ENCODE measurements around the gene CHST11.
"Not testable (repeated sequence)": the region's sequence is repeated elsewhere in the genome, so short reads cannot be mapped to it uniquely, and the experiment has no call there.

CHST11 gene

DNA sequence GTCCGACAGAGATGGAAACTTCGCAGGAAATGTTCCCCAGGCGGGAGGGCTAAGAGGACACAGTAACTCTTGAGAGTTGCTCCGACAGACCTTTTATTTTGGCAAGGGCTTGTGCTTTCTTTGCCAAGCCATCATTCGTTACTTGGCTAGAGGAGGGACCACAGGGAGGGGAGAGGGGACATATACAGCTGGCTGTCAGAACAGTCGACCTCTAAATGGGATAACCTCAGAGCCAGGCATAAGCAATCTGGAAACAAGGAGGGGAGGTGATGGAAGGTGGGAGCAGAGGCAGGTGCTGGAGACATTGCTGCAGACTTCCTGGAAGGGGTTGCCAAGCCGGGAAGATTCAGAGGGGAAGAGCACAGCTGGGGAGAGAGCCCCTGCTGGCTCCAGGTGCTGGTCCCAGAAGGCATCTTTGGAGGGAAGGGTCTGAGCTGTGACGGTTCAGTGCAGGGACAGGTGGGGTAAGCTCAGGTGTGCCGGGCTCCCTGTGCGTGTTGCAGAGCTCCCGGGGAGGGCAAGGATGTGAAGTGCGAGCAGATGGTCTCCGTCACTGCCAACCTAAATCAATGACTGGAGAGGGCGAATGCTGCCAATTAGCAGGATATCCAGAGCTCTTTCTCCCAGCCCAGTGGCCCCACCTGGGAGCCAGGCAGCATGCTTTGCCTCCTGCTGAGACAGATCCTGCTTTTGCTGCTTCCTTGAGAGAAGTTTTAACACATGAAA, 50.1 kb downstream of the CHST11 start:
- no peak for FAIRE-seq

DNA sequence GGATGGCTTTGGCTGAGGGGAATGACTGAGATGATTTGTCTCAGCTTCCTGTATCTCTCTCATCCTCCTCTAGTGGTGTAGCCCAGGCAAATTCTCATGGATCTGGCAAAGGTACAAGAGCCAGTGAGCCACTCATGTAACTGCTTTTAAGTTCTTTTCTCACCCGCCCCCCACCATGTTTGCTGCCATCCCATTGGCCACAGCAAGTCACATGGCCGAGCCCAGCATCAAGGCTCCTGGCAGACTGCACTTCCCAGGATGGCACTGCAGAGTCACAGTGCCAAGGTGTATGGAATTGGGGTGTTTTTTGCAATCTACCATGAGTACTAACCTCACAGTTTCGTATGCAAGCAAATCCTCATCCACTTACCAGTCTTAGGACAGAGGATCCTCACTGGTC, 50.9 kb downstream of the CHST11 start:
- FAIRE-seq: no peak

DNA sequence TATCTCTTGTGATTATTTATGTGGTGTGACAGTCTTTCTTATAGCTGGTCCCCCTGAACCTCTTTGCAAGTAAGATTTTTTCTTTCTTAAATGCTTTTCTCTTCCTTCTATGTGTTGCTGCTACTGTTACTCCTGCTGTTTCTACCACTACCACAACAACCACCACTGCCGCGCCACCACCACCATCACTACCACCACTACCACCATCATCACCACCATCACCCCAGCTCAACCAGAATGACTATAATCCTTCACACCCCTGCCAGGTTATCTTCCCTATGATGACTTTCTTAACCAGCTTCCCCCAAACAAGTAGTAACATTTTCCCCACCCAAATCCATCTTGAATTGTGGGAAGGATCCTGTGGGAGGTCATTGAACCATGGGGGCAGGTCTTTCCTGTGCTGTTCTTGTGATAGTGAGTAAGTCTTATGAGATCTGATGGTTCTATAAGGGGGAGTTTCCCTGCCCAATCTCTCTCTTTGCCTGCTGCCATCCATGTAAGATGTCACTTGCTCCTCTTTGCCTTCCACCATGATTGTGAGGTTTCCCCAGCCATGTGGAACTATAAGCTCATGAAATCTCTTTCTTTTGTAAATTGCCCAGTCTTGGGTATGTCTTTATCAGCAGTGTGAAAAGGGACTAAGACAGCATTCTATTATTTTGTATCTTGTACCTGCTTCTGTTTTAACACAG, 52.2 kb downstream of the CHST11 start:
- FAIRE-seq: no peak

DNA sequence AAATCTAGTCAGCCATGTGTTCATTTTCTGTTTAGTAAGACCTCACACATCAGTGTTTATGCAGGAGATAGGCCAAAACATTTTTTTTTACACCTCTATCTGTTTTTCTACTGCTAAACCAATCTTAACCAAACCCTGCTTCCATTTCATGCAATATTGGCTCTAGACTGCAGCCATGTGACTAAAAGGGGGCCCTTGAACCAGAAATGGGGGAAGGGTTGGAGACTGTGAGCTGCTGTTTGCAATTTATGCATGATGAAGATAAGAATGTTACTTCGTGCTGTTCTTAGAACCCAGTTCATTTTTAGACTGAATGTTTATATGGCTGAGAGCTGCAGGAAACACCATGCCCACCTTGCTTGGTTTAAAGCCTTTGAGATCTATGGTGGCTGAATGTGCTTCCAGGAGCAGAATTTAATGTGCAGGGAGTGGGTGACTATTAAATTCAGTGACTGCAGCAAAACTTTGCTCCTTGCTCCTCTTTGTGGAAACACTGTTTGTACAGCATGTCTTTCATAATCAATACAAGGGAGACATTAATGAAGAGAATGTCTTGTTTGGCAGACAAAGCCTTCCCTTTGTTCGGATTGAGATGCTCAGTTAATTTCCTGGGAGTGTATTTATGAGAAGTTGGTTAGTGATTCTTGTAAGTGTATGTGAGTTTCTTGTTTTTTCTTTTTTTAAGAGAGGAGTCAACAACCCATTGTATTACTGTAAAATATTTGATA, 53.6 kb downstream of the CHST11 start:
- no peak for FAIRE-seq

DNA sequence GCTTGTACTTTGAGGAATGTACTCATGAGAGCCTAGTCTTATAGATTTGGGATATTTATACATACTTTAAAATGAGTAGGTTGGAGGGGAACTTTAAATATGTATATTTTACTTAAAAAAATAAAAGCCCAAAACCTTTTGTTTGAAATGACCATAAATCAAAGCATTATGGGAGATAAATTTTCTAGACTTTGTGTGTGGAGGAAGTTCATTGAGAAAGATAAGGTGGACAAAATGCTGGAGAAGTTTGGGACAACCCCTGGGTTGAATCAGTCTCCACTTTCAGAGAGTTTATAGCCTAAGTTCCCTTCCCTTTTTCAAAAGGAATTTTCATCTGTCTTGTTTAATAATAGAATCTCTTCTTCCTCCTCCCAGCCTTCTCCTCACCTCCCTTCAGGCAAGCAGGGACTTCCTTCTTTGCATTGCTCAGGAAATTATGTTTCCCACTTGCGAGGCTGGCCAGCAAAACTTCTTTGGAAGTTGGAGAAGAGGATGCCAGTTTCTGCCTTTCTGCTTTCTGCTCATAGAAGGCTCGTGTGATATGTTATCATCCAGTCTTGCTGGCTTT, 54.2 kb downstream of the CHST11 start:
- FAIRE-seq: no peak

DNA sequence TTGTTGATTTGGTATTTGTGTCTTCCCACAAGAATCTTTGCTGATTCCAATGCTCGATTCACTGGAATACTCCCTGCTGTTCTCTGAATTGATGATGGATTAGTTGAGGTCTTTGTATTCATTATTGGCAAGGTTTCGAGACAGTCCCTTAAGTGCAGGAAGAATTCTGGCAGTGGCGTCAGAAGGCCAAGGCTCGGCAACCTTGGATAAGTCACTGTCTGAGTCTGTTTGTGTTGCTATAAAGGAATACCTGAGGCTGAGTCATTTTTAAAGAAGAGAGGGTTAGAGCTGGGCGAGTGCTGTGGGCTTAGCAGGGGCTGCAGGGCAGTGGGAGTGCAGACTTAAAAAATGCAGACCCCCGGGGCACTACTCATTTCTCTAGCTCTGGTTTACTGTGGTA, 56.9 kb downstream of the CHST11 start:
- no peak for FAIRE-seq

DNA sequence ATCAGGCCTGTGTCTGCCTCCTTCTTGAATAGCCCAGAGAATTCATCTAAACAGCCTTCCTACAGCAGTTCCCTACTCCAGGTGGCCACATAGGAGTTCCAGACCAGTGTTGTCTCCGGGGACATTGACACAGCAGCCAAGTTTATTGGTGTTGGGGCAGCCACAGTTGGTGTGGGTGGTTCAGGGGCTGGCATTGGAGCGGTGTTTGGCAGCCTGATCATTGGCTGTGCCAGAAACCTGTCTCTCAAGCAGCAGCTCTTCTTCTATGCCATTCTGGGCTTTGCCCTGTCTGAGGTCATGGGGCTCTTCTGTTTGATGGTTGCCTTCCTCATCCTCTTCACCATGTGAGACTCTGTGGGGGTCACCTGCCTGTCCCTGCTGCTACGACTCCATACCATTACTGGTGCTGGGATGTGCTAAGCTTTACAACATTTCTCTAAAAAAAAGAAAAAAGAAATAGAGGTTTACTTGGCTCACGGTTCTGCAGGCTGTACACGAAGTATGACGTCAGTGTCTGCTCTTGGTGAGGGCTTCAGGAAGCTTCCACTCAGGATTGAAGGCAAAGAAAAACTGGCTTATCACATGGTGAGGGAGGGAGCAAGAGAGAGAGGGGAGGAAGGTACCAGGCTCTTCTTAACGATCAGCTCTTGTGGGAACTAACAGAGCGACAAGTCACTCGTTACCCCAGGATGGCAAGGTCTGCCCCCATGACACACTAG, 57.5 kb downstream of the CHST11 start:
- FAIRE-seq: no peak

DNA sequence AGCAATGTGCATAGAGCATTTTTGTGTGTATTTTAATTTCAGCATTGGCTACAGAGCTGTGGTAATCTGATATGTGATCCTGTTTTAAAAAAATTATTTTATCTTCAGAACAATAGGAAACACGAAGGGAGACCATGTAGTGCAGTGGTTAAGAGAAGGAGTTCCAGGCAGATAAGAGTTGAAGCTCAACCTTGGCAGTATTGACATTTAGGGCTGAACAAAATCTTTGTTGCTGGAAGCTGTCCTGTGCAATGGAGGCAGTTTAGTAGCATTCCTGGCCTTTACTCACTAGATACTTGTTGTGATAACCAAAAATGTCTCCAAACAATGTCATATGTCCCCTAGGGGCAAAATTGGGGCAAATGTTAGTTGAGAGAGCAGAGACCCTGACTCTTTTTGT, 59.2 kb downstream of the CHST11 start:
- FAIRE-seq: no peak

DNA sequence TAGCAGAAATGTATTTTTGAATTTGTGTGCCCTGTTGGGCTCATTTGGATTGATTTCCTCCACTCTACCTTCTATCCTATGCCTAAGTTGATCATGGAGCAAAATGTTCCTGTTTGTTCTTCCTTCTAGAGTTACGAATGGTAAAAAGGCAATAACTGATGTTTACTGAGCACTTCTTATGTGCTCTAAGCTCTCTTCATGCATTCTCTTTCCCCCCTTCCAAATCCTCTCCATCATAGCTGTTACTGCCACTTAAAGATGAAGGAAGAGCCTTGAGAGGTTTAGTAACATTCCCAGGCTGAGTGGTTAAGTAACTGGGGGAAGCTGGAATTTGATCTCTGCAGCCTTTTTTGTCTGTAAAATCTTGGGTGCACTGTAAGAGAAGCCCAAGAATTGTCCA, 60.1 kb downstream of the CHST11 start:
- no peak for FAIRE-seq

DNA sequence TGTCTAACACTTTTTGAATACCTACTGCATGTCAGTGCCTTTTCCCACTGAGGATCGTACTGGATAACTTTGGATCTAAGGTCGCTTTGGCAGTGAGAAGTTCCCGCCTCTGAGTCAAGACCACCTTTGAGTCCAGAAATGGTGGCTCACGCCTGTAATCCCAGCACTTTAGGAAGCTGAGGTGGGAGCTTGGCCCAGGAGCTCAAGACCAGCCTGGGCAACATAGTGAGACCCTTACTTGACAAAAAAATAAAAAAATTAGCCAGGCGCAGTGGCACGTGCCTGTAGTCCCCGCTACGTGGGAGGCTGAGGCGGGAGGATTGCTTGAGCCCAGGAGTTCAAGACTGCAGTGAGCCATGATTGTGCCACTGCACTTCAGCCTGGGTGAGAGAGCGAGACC, 61.1 kb downstream of the CHST11 start:
- FAIRE-seq: no peak

DNA sequence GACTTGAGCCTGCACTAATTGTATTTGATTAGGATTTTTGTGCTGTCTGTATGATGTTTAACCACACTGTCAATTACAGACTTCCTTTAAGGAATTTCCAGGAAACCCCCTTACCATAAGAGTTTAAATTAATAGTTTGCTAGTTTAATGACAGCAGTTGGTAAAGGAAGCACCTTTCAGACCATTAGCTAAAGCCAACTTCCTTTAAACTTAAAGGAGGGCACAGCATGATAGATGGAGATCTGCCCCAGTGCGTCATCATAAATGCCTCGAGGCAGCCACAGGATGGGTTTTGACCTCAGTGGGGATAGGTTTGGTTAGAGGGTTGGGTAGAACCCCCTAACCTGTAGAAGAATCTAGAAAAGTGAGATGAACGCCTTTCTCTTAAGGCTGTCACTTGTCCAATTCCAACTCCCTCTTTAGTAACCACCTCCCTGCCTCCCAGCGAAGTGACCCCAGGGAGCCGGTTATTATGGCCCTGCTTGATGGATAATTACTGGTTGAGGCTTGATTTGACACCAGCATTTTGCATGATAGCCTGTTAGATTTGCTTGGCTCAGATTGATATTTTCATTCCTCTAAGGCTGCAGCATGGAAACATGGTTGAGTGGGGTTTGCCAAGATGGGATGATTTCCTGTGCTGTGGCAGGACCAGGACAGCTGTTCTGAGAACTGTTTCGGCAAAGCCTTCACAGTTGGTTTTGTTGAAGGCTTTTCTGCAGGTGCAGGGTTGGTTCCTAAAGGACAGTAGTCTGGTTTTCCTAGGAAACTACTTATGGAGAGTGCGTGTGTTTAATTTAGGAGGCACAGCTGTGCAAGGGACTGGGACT, 62.7 kb downstream of the CHST11 start:
- FAIRE-seq: no peak

DNA sequence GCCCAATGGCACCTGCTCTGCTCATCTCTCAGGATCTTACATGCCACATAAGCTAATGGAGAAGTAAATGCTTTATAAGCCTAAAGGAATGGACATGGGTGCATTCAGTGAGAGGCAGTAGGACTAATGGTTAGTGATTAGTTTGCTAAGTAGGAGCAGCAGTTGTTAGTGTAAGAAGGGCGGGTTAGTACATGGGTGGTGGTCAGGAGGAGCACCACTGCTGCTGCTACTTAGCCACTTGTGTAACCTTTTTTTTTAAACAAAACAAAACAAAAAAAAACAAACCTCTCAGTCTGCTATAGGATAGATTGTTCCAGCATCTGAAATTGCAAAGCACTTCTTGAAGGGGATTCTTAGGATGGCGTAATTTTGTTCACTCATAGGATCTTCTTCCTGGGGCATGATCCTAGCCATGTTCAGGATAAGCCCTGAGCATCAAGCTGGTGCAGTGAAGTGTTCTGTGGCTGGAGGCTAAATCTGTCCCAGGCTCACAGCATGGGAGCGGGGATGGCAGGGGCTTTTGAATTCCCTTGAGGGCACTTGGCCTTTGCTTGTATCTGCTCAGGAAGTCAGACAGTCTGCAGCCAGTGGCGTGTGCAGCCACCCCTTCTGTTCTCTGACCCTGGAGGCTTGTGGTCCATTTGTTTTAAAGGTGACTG, 63.6 kb downstream of the CHST11 start:
- no peak for FAIRE-seq

DNA sequence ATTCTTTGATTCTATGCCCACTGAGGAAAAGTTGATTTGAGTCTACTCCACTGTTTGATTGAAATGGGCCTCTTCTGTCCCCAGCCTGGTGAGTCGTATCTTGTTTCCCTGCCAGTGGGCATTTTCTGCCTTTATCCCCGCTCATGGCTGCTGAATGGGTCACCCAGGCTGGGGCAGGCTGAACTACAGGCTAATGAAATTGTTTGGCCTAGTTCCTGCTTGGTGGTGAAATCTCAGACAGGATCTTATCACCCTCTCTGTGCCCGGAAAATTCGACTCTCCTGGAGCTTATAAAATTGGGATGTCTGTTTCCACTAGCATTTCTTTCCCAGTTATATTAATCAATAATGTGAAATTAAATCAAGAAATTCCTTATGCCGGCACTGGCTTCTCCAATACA, 65.0 kb downstream of the CHST11 start:
- no peak for FAIRE-seq

DNA sequence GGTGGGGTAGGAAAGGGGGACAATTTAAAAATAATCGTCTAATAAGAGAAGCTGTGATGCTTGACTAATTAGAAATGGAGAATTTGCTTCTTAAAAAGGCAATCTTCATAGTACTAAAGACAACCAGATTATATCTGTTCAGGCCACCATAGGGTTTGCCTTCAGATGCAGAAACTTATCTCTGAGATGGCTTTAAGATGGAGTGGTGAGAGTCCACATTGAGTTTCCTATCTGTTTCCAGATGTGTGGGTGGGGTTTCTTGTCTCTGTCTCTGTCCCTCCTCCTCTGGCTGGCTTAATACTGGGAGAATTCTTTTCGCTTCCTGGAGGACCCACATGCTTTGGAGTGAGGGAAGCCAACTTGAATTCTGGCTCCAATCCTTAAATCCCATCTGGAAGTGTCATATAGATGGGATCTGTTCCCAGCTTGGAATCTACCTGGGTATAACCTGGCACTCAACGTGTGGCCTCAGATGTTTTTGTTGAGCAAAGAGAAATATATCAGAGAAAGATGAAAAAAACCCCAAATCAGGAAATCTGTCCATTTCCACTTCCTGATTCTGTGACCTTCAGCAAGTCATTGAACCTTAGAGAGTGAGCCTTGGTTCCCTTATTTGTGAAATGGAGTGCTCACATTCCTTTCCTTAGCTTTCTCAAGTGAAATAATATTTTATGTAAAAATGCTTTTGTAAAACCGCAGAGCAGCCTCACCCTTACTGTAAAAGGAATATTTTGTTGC, 66.4 kb downstream of the CHST11 start:
- no peak for FAIRE-seq

DNA sequence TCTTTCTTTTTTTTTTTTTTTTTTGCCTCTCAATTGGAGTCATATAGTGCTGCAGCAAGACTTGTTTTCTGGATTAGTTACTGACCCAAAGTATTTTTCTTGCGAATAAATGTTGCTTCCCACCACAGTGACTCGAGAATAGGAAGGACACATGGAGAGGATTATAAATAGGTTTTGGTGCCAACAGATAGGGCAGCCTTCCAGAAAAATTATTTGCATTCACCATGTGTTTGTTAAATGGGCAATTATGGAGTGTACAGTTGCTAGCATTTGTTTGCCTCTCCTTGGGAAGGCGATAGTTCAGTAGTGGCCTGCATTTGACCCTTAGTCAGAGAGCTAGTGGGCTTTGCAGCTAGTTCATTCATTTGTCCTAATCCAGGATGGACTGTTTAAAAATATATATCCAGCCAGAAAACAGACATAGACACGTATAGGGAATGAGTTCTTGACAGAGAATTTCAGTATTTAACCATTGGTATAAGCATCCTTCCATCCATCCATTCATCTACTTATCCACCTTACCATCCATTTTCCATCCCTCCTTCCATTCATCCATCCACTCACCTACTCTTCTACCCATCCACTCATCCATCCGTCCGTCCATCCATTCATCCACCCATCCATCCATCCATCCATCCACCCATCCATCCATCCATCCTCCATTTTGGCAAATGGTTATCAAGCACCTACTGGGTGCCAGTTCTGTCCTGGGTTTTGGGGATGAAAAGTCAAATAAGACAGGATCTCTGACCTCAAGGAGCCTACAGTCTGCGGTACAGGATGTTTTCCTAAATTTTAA, 67.5 kb downstream of the CHST11 start:
- FAIRE-seq: no peak

DNA sequence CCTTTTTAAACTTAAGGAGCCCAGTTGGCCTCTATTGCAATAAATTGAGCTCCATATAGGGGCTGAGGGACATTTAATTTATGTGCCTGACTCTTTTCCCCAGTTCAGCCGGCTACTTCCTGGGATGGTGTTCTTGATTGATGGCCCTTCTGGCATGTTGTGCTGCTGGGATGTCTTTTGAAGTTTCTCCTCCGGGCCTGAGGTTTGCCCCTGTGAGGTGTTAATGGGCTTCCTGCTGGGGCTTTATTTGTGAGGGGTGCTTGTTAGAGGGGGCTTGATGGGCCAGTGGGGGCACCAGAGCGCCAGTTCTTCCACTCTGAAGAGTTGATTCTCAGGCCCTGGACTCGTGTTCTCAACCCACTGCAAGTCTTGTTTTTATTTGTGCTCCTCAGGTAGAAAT, 69.6 kb downstream of the CHST11 start:
- FAIRE-seq: no peak

DNA sequence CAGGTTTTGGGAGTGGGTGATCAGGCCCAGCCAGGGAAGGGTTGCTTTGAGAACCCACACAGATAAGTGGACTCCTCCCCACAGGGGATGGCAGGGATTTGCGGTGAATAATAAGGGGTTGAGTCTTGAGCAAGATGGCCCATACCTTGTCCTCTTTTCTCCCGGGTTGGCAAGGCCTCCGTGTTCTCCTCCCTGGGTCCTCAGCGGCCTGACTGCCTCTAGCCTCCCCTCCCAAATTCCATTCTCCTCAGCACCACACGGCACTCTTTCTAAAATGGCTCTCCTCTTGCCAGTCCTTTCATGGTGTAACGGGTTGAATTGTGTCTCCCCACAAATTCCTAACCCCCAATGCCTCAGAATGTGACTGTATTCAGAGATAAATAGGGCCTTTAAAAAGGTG, 70.0 kb downstream of the CHST11 start:
- no peak for FAIRE-seq

DNA sequence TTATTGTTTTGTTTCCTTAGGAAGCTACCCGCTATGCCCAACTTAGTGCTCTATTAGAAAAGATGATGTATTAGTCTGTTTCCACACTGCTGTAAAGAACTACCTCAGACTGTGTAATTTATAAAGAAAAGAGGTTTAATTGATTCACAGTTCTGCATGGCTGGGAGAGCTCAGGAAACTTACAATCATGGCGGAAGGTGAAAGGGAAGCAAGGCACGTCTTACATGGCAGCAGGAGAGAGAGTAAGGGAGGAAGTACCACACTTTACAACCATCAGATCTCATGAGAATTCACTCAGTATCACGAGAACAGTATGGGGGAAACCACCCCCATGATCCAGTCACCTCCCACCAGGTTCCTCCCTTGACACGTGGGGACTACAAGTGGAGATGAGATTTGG, 70.9 kb downstream of the CHST11 start:
- not testable (repeated sequence) for FAIRE-seq

DNA sequence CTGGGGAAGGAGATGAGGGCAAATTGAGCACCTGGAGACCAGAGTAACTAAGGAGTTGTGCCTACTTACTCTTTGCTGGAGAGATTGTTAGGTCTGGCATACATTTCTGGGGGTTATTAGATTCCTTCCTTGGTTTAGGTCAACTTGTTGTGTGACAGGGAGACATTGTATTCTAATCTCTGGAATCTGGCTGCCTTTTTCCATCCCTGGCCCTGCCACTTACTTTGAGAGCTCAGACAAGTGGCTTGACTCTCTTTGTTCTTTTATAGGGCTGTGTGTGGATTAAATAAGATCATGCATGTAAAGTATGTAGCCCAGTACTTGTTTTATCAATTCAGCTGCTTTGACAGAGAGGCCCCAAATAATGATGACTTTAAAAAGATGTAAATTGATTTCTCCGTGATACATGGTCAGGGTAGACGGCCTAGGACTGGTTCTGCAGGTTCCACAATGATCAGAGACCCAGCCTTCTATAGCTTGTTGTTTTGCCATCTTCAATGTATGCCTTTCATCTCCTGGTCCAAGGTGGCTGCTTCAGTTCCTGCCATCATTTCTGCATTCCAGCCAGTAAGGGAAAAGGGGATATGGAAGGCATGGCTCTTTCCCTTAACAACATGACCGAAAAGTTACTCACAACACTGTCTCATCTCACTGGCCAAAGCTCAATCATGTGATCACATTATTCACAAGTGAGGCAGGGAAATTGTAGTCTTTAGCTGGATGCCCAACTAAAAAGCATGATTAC, 72.6 kb downstream of the CHST11 start:
- no peak for FAIRE-seq
